H1 (cell line): ENCODE measurements around the gene CD226. TPM values are rescaled to one million over a fixed set of nuclear protein-coding genes. Genes with fewer than 3 reads are reported as not detected.

Experiments used
- CTCF ChIA-PET: fragments of 300-600 bp; sonication (Branson Sonifier 250); formaldehyde crosslinking; loops from one replicate; lab custom pipeline; 2021; ENCODE audit not compliant: partially characterized antibody; lab: Charles Lee
- POLR2A ChIA-PET: fragments of 300-600 bp; sonication (Branson Sonifier 250); formaldehyde crosslinking; loops from one replicate; lab custom pipeline; 2021; ENCODE audit warnings: inconsistent platforms; ENCODE audit not compliant: partially characterized antibody; lab: Charles Lee
- DNase-seq, 2 experiments: peaks; one replicate each; pipeline versions ENCODE4 v3.0.0 to v3.0.0-alpha.2; 2010 to 2022; ENCODE audit warnings: low spot score in 2 of 2, low read depth in 1 of 2, mixed read lengths in 1 of 2
- FAIRE-seq: peaks from 2 replicates; lab custom pipeline; 2011; peaks lifted over from hg19 to GRCh38; lab: Jason Lieb, UNC
- H2AFZ ChIP-seq: 2 replicates; pipeline ENCODE4 v1.8.1; 2012; ENCODE audit warnings: low read length, inconsistent platforms
- H2AK5ac ChIP-seq: 2 replicates; pipeline ENCODE4 v1.6.1; 2013; ENCODE audit warnings: low read depth, low read length
- H2BK120ac ChIP-seq: replicated peaks from 2 replicates; pipeline ENCODE3; 2013; ENCODE audit warnings: low read depth, low read length, inconsistent platforms
- H2BK12ac ChIP-seq: 2 replicates; pipeline ENCODE4 v1.6.1; 2013; ENCODE audit warnings: low read depth, low read length
- H2BK15ac ChIP-seq: 2 replicates; pipeline ENCODE4 v1.6.1; 2013; ENCODE audit warnings: low read length
- H2BK20ac ChIP-seq: 2 replicates; pipeline ENCODE4 v1.6.1; 2013; ENCODE audit warnings: low read length
- H2BK5ac ChIP-seq: 2 replicates; pipeline ENCODE4 v1.6.1; 2013; ENCODE audit warnings: low read depth, low read length
- H3K14ac ChIP-seq: 2 replicates; pipeline ENCODE4 v1.6.1; 2013; ENCODE audit warnings: inconsistent platforms; ENCODE audit not compliant: insufficient read length
- H3K18ac ChIP-seq: 2 replicates; pipeline ENCODE4 v1.6.1; 2013; ENCODE audit warnings: low read length; ENCODE audit errors: extremely low read depth
- H3K23ac ChIP-seq: 2 replicates; pipeline ENCODE4 v1.6.1; 2013; ENCODE audit warnings: inconsistent platforms; ENCODE audit not compliant: insufficient read length
- H3K23me2 ChIP-seq: 2 replicates; pipeline ENCODE4 v1.6.1; 2013; ENCODE audit warnings: low read depth, low read length
- H3K27ac ChIP-seq: 2 replicates; pipeline ENCODE4 v1.6.1; 2011; ENCODE audit warnings: low read depth, low read length, inconsistent platforms
- H3K27me3 ChIP-seq, 4 experiments: replicated peaks in 1 of 4; 1 replicate in 1 of 4; 2 replicates in 3 of 4; pipeline versions ENCODE4 v1.6.1 to v1.8.1; 2011 to 2013; ENCODE audit warnings: low read length in 3 of 4, mild to moderate bottlenecking in 3 of 4, inconsistent platforms in 2 of 4, mixed read lengths in 2 of 4, moderate library complexity in 1 of 4; ENCODE audit not compliant: control insufficient read depth in 3 of 4, insufficient read depth in 3 of 4; ENCODE audit errors: extremely low read depth in 1 of 4
- H3K36me3 ChIP-seq, 4 experiments: 2 replicates each; pipeline versions ENCODE4 v1.6.1 to v1.8.1; 2011 to 2013; ENCODE audit warnings: mild to moderate bottlenecking in 4 of 4, low read length in 3 of 4, moderate library complexity in 2 of 4, control low read depth in 1 of 4, inconsistent platforms in 1 of 4; ENCODE audit not compliant: insufficient read depth in 4 of 4, control insufficient read depth in 2 of 4
- H3K4ac ChIP-seq: replicated peaks from 2 replicates; pipeline ENCODE3; 2013; ENCODE audit warnings: low read length, low read depth, mixed read lengths, inconsistent platforms; ENCODE audit not compliant: insufficient read length
- H3K4me1 ChIP-seq, 4 experiments: replicated peaks in 1 of 4; 1 replicate in 1 of 4; 2 replicates in 3 of 4; pipeline versions ENCODE4 v1.6.1 to v1.8.1; 2011 to 2013; ENCODE audit warnings: low read length in 3 of 4, inconsistent platforms in 2 of 4, mixed read lengths in 1 of 4; ENCODE audit not compliant: insufficient read depth in 4 of 4, control insufficient read depth in 3 of 4
- H3K4me2 ChIP-seq, 2 experiments: 2 replicates each; pipeline versions ENCODE4 v1.6.1 to v1.8.1; 2011 to 2013; ENCODE audit warnings: low read depth in 2 of 2, low read length in 2 of 2, control low read depth in 1 of 2, inconsistent platforms in 1 of 2, mild to moderate bottlenecking in 1 of 2; ENCODE audit not compliant: insufficient read depth in 1 of 2
- H3K4me3 ChIP-seq, 4 experiments: fragments of 200-600, 300-600 bp in 1 of 4; sonication (generic), shearing (Covaris generic), sonication (Bioruptor Twin) in 1 of 4; 2 replicates each; pipeline versions ENCODE4 v1.5.1 to v1.8.1; 2011 to 2016; ENCODE audit warnings: low read length in 4 of 4, low read depth in 3 of 4, control low read depth in 2 of 4, inconsistent platforms in 2 of 4, mild to moderate bottlenecking in 2 of 4, mixed read lengths in 1 of 4, moderate library complexity in 1 of 4; ENCODE audit not compliant: insufficient read depth in 2 of 4; ENCODE audit errors: extremely low read depth in 1 of 4
- H3K56ac ChIP-seq: replicated peaks from 2 replicates; pipeline ENCODE3; 2013; ENCODE audit warnings: low read depth, mild to moderate bottlenecking, mixed read lengths, low read length, inconsistent platforms; ENCODE audit not compliant: insufficient read length
- H3K79me1 ChIP-seq: 2 replicates; pipeline ENCODE4 v1.6.1; 2013; ENCODE audit warnings: low read depth, low read length, control low read depth
- H3K79me2 ChIP-seq, 2 experiments: 2 replicates each; pipeline versions ENCODE4 v1.6.1 to v1.8.1; 2012 to 2013; ENCODE audit warnings: low read length in 2 of 2, mild to moderate bottlenecking in 2 of 2, inconsistent platforms in 1 of 2; ENCODE audit not compliant: insufficient read depth in 2 of 2, control insufficient read depth in 1 of 2
- H3K9ac ChIP-seq, 4 experiments: replicated peaks in 1 of 4; 1 replicate in 1 of 4; 2 replicates in 3 of 4; pipeline versions ENCODE4 v1.6.1 to v1.8.1; 2011 to 2013; ENCODE audit warnings: low read depth in 3 of 4, low read length in 3 of 4, control low read depth in 2 of 4, mild to moderate bottlenecking in 2 of 4, moderate library complexity in 2 of 4, inconsistent platforms in 1 of 4; ENCODE audit errors: extremely low read depth in 1 of 4
- H3K9me3 ChIP-seq, 2 experiments: 2 replicates each; pipeline versions ENCODE4 v1.6.1 to v1.8.1; 2012 to 2013; ENCODE audit warnings: mild to moderate bottlenecking in 2 of 2, moderate library complexity in 2 of 2, control low read depth in 1 of 2, inconsistent platforms in 1 of 2, low read depth in 1 of 2, low read length in 1 of 2, mixed read lengths in 1 of 2; ENCODE audit not compliant: insufficient read depth in 2 of 2
- H4K20me1 ChIP-seq, 2 experiments: replicated peaks in 1 of 2; 2 replicates each; pipeline versions ENCODE3 to v1.8.1; 2011 to 2013; ENCODE audit warnings: inconsistent platforms in 2 of 2, low read length in 2 of 2, mild to moderate bottlenecking in 1 of 2; ENCODE audit not compliant: insufficient read depth in 2 of 2, control insufficient read depth in 1 of 2
- H4K5ac ChIP-seq: 2 replicates; pipeline ENCODE4 v1.6.1; 2013; ENCODE audit warnings: low read length, low read depth, mixed read lengths, inconsistent platforms; ENCODE audit not compliant: insufficient read length
- H4K8ac ChIP-seq: 2 replicates; pipeline ENCODE4 v1.8.0; 2013; ENCODE audit warnings: mild to moderate bottlenecking, moderate library complexity, low read length, inconsistent platforms; ENCODE audit not compliant: insufficient read depth; ENCODE audit errors: extremely low read depth
- H4K91ac ChIP-seq: replicated peaks from 2 replicates; pipeline ENCODE3; 2013; ENCODE audit warnings: low read length, mixed read lengths, inconsistent platforms; ENCODE audit not compliant: insufficient read length
- BACH1 ChIP-seq: IDR thresholded peaks from 2 replicates; pipeline ENCODE4 v1.6.1; 2012; ENCODE audit warnings: low read length, improper control_type of control experiment
- CHD2 ChIP-seq: IDR thresholded peaks from 2 replicates; pipeline ENCODE4 v1.6.1; 2012; ENCODE audit warnings: low read length, improper control_type of control experiment
- CREB1 ChIP-seq: IDR thresholded peaks from 2 replicates; pipeline ENCODE4 v1.6.1; 2012; ENCODE audit warnings: inconsistent platforms
- HDAC2 ChIP-seq, 2 experiments: fragments of 300-600 bp in 1 of 2; sonication (generic) in 1 of 2; IDR thresholded peaks; 2 replicates each; pipeline ENCODE4 v1.6.1; 2011 to 2012; ENCODE audit warnings: low read depth in 2 of 2, low read length in 2 of 2, mild to moderate bottlenecking in 2 of 2, moderate library complexity in 2 of 2, borderline replicate concordance in 1 of 2, inconsistent platforms in 1 of 2
- MAFK ChIP-seq: IDR thresholded peaks from 2 replicates; pipeline ENCODE4 v1.6.1; 2012; ENCODE audit warnings: low read depth, mild to moderate bottlenecking, improper control_type of control experiment, low read length
- NRF1 ChIP-seq: IDR thresholded peaks from 2 replicates; pipeline ENCODE4 v1.6.1; 2011; ENCODE audit warnings: mild to moderate bottlenecking, low read depth, low read length, improper control_type of control experiment
- PHF8 ChIP-seq: fragments of 200-600 bp; sonication (generic); conservative IDR thresholded peaks from 2 replicates; pipeline ENCODE4 v1.7.1; 2012; ENCODE audit warnings: low read depth, mild to moderate bottlenecking, inconsistent platforms, low read length, moderate library complexity
- RFX5 ChIP-seq: IDR thresholded peaks from 2 replicates; pipeline ENCODE4 v1.6.1; 2011; ENCODE audit warnings: low read depth, low read length, improper control_type of control experiment, borderline replicate concordance
- SIX5 ChIP-seq: IDR thresholded peaks from 2 replicates; pipeline ENCODE4 v1.6.1; 2011; ENCODE audit warnings: mild to moderate bottlenecking, low read depth, low read length
- SP4 ChIP-seq: IDR thresholded peaks from 2 replicates; pipeline ENCODE4 v1.6.1; 2012; ENCODE audit warnings: low read length, inconsistent platforms
- TAF7 ChIP-seq: optimal IDR thresholded peaks from 2 replicates; pipeline ENCODE3; 2011; ENCODE audit warnings: low read depth, mild to moderate bottlenecking, inconsistent platforms, low read length, moderate library complexity, borderline replicate concordance
- WGBS, 2 experiments: shearing (Covaris generic) in 1 of 2; methylation state at CpG; one replicate each; pipeline versions ENCODE4 v1.1.6 to v1.1.7; 2013 to 2015; ENCODE audit warnings: low lambda C conversion rate in 2 of 2, mixed read lengths in 2 of 2, inconsistent platforms in 1 of 2, low coverage in 1 of 2, missing lambda C conversion rate in 1 of 2; ENCODE audit not compliant: insufficient replicate concordance in 2 of 2, insufficient coverage in 1 of 2, insufficient read length in 1 of 2; ENCODE audit errors: extremely low coverage in 1 of 2, missing lambda C conversion rate in 1 of 2; 5-methylcytosine and 5-hydroxymethylcytosine counted together
- polyA plus RNA-seq, 7 experiments: library from polyadenylated mRNA; depleted of rRNA in 3 of 7; stranded (reverse) in 5 of 7; unstranded in 2 of 7; fragments of >200 nt in 5 of 7; fragments of 200-250 nt in 2 of 7; gene quantifications; 1 replicate in 5 of 7; 2 replicates in 1 of 7; 4 replicates in 1 of 7; pipeline versions ENCODE4 v1.2.1 to v1.2.3, GENCODE V29; 2011 to 2013; ENCODE audit warnings: missing spikeins in 2 of 7, mixed read lengths in 2 of 7
- total RNA-seq: library from RNA; stranded (reverse); fragmentation: NEBNext Ultra II Directional; extraction: Animal tissue kit (Norgen Biotek cat#: 25700); gene quantifications from 2 replicates; pipeline ENCODE4 v1.2.1, GENCODE V29; 2021
- TF ChIP-seq, protein P1 (sequence below): IDR thresholded peaks from 2 replicates; pipeline ENCODE4 v1.6.1; 2011; ENCODE audit warnings: low read length, improper control_type of control experiment
- TF ChIP-seq, protein P2 (sequence below): IDR thresholded peaks from 2 replicates; pipeline ENCODE4 v1.6.1; 2012; ENCODE audit warnings: inconsistent platforms

CD226 gene
- total and polyA plus RNA-seq, 2 of the 8 experiments (the other 6 are each of a cell fraction or from before 2014, with no cell fraction given), result not detected

DNA sequence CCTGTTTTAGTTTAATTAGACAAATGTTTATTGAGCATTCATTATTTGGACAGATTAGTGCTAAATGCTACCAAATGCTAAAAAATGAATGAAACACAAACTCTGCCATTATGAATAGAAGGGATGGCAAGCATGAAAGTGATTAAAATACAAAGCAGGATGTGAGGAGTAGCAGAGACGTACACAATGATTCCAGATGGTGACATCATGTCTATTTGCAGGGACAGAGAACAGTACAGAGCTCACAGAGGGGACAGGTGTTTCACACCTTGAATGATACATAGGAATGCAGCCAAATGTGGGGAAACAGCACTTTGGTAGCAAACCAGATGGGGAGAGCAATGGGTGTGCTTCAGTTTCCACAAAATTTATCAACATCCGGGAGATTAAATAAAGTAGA, 76.3 kb downstream of the CD226 start:
- Histone ChIP-seq H3K4me2 (no peak overlapping the region), H2BK12ac (no peak overlapping the region), H3K4me1 (peaks cover 0 to 5% (median 0%) of the 10 kb centered on the region in 4 experiments; a peak in 1 of 7 replicates), H3K18ac (no peak overlapping the region), H4K20me1 (no peaks in the 10 kb centered on the region), H3K23ac (no peak overlapping the region), H2AK5ac (no peak overlapping the region), H3K14ac (no peak overlapping the region), H3K27ac (no peak overlapping the region), H3K9ac (no peak overlapping the region), H4K5ac (no peak overlapping the region), H3K4me3 (no peak overlapping the region), H3K23me2 (no peaks in the 10 kb centered on the region), H3K4ac (no peak overlapping the region), H2BK20ac (no peak overlapping the region), H2BK15ac (no peak overlapping the region), H2BK120ac (no peak overlapping the region), H2BK5ac (no peak overlapping the region), H3K36me3 (no peaks in the 10 kb centered on the region), H3K79me2 (no peaks in the 10 kb centered on the region), H2AFZ (no peak overlapping the region), H4K91ac (no peak overlapping the region), H3K9me3 (no peaks in the 10 kb centered on the region), H4K8ac (no peak overlapping the region), H3K27me3 (no peaks in the 10 kb centered on the region), H3K79me1 (no peaks in the 10 kb centered on the region), H3K56ac (no peak overlapping the region)
- WGBS, 2 experiments, result 89% methylated on average over 2 of the region's 2 CpGs; no CpG with 5 or more reads in 1 of the 2 experiments
- FAIRE-seq (no peak), DNase-seq (no peak)
- ChIA-PET CTCF (interaction anchor here (1.1 kb wide), 1 partner anchor 13 kb away, joined by 4 read pairs; no protein-coding TSS in a partner anchor), POLR2A (no interaction called here)
- TF ChIP-seq CREB1 (no peak), SIX5 (no peak), TAF7 (no peak), RFX5 (no peak), SP4 (no peak), NRF1 (no peak), HDAC2 (IDR thresholded peaks at IDR 0.05; ENCODE audit: borderline replicate concordance in 1 of 2, low read depth in 2 of 2, low read length in 2 of 2) (no peak), PHF8 (no peak), MAFK (no peak), BACH1 (no peak), CHD2 (no peak)
- TF ChIP-seq, protein P1, sequence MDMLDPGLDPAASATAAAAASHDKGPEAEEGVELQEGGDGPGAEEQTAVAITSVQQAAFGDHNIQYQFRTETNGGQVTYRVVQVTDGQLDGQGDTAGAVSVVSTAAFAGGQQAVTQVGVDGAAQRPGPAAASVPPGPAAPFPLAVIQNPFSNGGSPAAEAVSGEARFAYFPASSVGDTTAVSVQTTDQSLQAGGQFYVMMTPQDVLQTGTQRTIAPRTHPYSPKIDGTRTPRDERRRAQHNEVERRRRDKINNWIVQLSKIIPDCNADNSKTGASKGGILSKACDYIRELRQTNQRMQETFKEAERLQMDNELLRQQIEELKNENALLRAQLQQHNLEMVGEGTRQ, result no peak
- TF ChIP-seq, protein P2, sequence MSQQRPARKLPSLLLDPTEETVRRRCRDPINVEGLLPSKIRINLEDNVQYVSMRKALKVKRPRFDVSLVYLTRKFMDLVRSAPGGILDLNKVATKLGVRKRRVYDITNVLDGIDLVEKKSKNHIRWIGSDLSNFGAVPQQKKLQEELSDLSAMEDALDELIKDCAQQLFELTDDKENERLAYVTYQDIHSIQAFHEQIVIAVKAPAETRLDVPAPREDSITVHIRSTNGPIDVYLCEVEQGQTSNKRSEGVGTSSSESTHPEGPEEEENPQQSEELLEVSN, result no peak
